Measurements from ENCODE around the gene CCNY. TPM values are rescaled to one million over a fixed set of nuclear protein-coding genes. Genes with fewer than 3 reads are reported as not detected.

CCNY gene
- total RNA-seq, 1 experiment from 2014 or later: 41.1 TPM

DNA sequence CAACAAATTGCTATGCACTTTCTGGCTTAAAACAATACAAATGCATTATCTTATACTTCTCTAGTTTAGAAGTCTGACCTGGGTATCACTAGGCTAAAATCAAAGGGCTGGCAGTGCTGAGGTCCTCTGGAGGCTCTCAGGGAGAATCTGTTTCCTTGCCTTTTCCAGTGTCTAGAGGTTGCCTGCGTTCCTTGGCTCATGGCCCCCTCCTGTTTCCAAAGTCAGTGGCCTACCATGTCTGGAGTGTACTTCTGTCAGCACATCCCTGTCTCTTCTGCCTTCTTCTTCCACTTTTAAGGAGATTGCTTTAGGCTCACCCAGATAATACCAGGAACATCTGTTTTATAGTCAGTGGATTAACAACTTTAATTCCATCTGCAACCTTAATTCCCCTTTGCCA lies 52.4 kb downstream of the CCNY start:
- Histone ChIP-seq H3K27ac (no peak overlapping the region), H3K4me3 (no peak overlapping the region), H3K4me1 (replicated peaks) (peaks cover 24% of the 10 kb centered on the region), H3K36me3 (no peaks in the 10 kb centered on the region), H3K27me3 (replicated peaks) (no peaks in the 10 kb centered on the region), H3K9me3 (replicated peaks) (0 out of 2 replicates have a peak, but pooled peaks cover 7% of the 10 kb centered on the region)
- DNase-seq (ENCODE audit: low read depth in 1 of 2, low spot score in 2 of 2): no peak

DNA sequence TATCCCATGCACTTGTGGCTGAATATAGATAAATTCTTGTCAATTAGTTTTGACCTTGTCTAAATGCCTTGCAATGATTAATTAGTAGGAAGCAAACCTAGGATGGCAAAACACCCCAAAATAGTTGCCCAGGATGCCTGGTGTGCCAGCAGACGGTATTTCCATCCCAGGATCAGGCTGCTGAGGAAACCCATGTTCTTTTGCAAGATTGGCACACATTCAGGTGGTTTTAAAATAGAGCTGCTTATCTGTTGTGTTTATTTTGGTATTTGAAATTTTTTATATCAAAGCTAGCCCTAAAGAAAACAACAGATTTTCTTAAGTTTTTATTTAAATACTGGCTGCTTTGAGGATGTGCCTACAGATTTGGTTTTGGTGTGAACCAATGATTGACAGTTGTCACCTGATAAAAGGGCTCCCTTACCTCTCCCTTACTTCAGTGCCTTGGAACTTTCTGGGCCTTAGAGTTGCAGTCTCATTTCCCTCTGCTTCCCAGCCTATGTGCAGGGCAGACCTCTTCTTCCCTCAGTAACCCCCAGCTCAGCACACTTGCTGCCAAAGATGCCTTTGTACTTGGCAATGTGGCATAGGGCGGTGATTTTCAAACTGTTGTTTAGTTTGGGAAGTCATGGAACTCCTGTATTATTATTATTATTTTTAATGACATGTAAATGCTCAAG lies 54.0 kb downstream of the CCNY start:
- Histone ChIP-seq H3K27me3 (replicated peaks) (no peaks in the 10 kb centered on the region), H3K4me1 (replicated peaks) (peaks cover 32% of the 10 kb centered on the region), H3K36me3 (no peaks in the 10 kb centered on the region), H3K9me3 (replicated peaks) (0 out of 2 replicates have a peak, but pooled peaks cover 7% of the 10 kb centered on the region), H3K27ac (no peak overlapping the region), H3K4me3 (no peak overlapping the region)
- no peak for DNase-seq (ENCODE audit: low read depth in 1 of 2, low spot score in 2 of 2)

- Histone ChIP-seq H3K4me1 (replicated peaks) (peaks cover 32% of the 10 kb centered on the region), H3K36me3 (no peaks in the 10 kb centered on the region), H3K9me3 (replicated peaks) (0 out of 2 replicates have a peak, but pooled peaks cover 7% of the 10 kb centered on the region), H3K27ac (no peak overlapping the region), H3K4me3 (no peak overlapping the region), H3K27me3 (replicated peaks) (no peaks in the 10 kb centered on the region)
- no peak for DNase-seq (ENCODE audit: low read depth in 1 of 2, low spot score in 2 of 2)
Observed at GRCh38 chr10:35390843-35391152, 54.5 kb downstream of the CCNY start.

- H3K4me1 ChIP-seq (replicated peaks): peaks cover 32% of the 10 kb centered on the region
- H3K27ac ChIP-seq: no peak overlapping the region
- H3K9me3 ChIP-seq (replicated peaks): 0 out of 2 replicates have a peak, but pooled peaks cover 5% of the 10 kb centered on the region
- H3K4me3 ChIP-seq: no peak overlapping the region
- no peaks in the 10 kb centered on the region for H3K36me3 ChIP-seq
- DNase-seq (ENCODE audit: low read depth in 1 of 2, low spot score in 2 of 2): no peak
- H3K27me3 ChIP-seq (replicated peaks): no peaks in the 10 kb centered on the region
Observed at GRCh38 chr10:35391153-35391953, 55.0 kb downstream of the CCNY start.

- Histone ChIP-seq H3K27ac (no peak overlapping the region), H3K36me3 (no peaks in the 10 kb centered on the region), H3K27me3 (replicated peaks) (no peaks in the 10 kb centered on the region), H3K4me1 (replicated peaks) (peaks cover 28% of the 10 kb centered on the region), H3K4me3 (no peak overlapping the region), H3K9me3 (replicated peaks) (0 out of 2 replicates have a peak, but pooled peaks cover 5% of the 10 kb centered on the region)
- no peak for DNase-seq (ENCODE audit: low read depth in 1 of 2, low spot score in 2 of 2)
Observed at GRCh38 chr10:35391954-35392262, 55.6 kb downstream of the CCNY start.

- H3K4me3 ChIP-seq: no peak overlapping the region
- no peaks in the 10 kb centered on the region for H3K36me3 ChIP-seq
- 0 out of 2 replicates have a peak, but pooled peaks cover 5% of the 10 kb centered on the region for H3K9me3 ChIP-seq (replicated peaks)
- H3K4me1 ChIP-seq (replicated peaks): peaks cover 21% of the 10 kb centered on the region
- H3K27ac ChIP-seq: no peak overlapping the region
- H3K27me3 ChIP-seq (replicated peaks): no peaks in the 10 kb centered on the region
- DNase-seq (ENCODE audit: low read depth in 1 of 2, low spot score in 2 of 2): no peak
Observed at GRCh38 chr10:35392482-35393228, 56.3 kb downstream of the CCNY start.

GRCh38 chr10:35394411-35394851 lies 58.1 kb downstream of the CCNY start:
- peak in 1 of 2 experiments; percentile 45 for DNase-seq (ENCODE audit: low read depth in 1 of 2, low spot score in 2 of 2)
- no peak overlapping the region for H3K4me3 ChIP-seq
- H3K4me1 ChIP-seq (replicated peaks): peaks cover 16% of the 10 kb centered on the region
- no peaks in the 10 kb centered on the region for H3K36me3 ChIP-seq
- no peak overlapping the region for H3K27ac ChIP-seq
- H3K27me3 ChIP-seq (replicated peaks): no peaks in the 10 kb centered on the region
- 0 out of 2 replicates have a peak, but pooled peaks cover 5% of the 10 kb centered on the region for H3K9me3 ChIP-seq (replicated peaks)

GRCh38 chr10:35394934-35395333 lies 58.6 kb downstream of the CCNY start:
- Histone ChIP-seq H3K4me1 (replicated peaks) (peaks cover 16% of the 10 kb centered on the region), H3K27me3 (replicated peaks) (no peaks in the 10 kb centered on the region), H3K9me3 (replicated peaks) (0 out of 2 replicates have a peak, but pooled peaks cover 5% of the 10 kb centered on the region), H3K27ac (no peak overlapping the region), H3K4me3 (no peak overlapping the region), H3K36me3 (no peaks in the 10 kb centered on the region)
- DNase-seq (ENCODE audit: low read depth in 1 of 2, low spot score in 2 of 2): no peak

- no peak overlapping the region for H3K27ac ChIP-seq
- no peak overlapping the region for H3K4me3 ChIP-seq
- peaks cover 16% of the 10 kb centered on the region for H3K4me1 ChIP-seq (replicated peaks)
- no peaks in the 10 kb centered on the region; the same call in 1 of the 2 replicates for H3K9me3 ChIP-seq (replicated peaks)
- H3K36me3 ChIP-seq: no peaks in the 10 kb centered on the region
- DNase-seq (ENCODE audit: low read depth in 1 of 2, low spot score in 2 of 2): no peak
- no peaks in the 10 kb centered on the region for H3K27me3 ChIP-seq (replicated peaks)
Observed at GRCh38 chr10:35396560-35397434, 60.5 kb downstream of the CCNY start.

DNA sequence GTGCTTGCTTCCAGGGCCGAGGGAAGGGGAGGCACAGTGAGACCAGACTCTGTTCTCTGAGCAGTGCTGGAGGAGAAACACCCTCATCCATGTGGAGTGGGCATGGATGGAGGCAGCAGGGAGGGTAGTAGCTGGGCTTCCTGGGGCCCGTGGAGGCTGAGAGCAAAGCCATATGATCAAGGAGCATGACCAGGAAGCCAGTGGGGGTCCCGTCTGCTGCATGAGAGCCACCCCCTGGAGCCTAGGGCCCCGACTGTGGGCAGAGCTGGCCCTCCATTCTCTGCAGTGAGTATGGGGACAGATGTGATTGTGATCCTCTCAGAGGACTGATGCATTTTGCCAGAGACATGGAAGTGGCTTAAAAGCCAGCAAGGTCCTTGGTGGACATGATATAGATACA lies 61.6 kb downstream of the CCNY start:
- Histone ChIP-seq H3K27me3 (replicated peaks) (no peaks in the 10 kb centered on the region), H3K4me3 (no peak overlapping the region), H3K9me3 (replicated peaks) (no peaks in the 10 kb centered on the region; the same call in 1 of the 2 replicates), H3K4me1 (replicated peaks) (peaks cover 16% of the 10 kb centered on the region), H3K36me3 (no peaks in the 10 kb centered on the region), H3K27ac (no peak overlapping the region)
- no peak for DNase-seq (ENCODE audit: low read depth in 1 of 2, low spot score in 2 of 2)

GRCh38 chr10:35398355-35398754 lies 62.0 kb downstream of the CCNY start:
- Histone ChIP-seq H3K27me3 (replicated peaks) (no peaks in the 10 kb centered on the region), H3K36me3 (no peaks in the 10 kb centered on the region), H3K27ac (no peak overlapping the region), H3K4me3 (no peak overlapping the region), H3K4me1 (replicated peaks) (peaks cover 16% of the 10 kb centered on the region), H3K9me3 (replicated peaks) (no peaks in the 10 kb centered on the region; the same call in 1 of the 2 replicates)
- no peak for DNase-seq (ENCODE audit: low read depth in 1 of 2, low spot score in 2 of 2)

DNA sequence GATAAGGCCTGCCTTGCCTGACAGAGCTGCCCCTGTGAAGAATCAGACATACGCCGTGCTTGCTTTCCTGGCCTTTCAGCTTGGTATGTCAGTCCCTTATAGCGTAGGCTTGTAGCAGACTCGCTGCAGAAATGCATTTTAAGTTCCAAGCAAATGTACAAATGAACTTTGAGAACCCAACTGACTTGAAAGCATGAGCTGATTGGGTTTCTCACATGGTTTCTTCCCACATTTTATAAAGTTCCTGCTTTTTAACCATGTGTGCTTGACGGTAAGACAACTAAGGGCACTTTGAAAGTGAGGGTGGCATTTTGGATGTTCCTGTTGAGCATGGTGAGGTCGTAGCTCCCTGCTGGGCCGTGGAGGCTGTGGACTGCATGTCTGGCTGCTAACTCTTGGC lies 62.6 kb downstream of the CCNY start:
- H3K36me3 ChIP-seq: no peaks in the 10 kb centered on the region
- H3K9me3 ChIP-seq (replicated peaks): no peaks in the 10 kb centered on the region; the same call in 1 of the 2 replicates
- DNase-seq (ENCODE audit: low read depth in 1 of 2, low spot score in 2 of 2): no peak
- H3K27me3 ChIP-seq (replicated peaks): no peaks in the 10 kb centered on the region
- no peak overlapping the region for H3K27ac ChIP-seq
- no peak overlapping the region for H3K4me3 ChIP-seq
- H3K4me1 ChIP-seq (replicated peaks): peaks cover 14% of the 10 kb centered on the region

DNA sequence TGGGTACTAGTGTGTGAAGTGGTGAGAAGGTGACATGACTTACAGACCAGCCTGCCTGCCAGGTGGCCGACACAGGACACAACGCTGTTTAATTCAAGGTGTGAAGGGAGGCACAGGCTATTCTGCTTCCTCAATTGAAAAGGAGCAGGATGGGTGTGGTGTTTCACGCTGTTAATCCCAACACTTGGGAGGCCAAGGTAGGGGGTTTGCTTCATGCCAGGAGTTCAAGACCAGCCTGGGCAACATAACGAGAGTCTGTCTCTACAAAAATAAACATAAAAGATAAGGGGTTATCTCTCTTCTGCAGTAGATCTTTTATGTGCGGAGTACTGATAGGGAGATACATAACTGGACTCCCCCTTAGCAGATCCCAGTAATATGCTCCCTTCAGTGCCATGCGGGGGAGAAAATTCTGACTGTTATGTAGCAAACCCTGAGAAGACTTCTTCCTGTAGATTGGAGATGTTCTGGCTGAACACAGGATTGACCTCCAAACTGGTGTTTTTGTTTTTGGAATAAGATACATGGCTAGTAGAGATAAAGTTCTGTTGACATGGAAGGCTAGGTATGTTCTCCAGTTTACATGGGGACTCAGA lies 63.2 kb downstream of the CCNY start:
- Histone ChIP-seq H3K4me1 (replicated peaks) (peaks cover 8% of the 10 kb centered on the region), H3K27ac (no peak overlapping the region), H3K4me3 (no peak overlapping the region), H3K36me3 (no peaks in the 10 kb centered on the region), H3K27me3 (replicated peaks) (no peaks in the 10 kb centered on the region), H3K9me3 (replicated peaks) (no peaks in the 10 kb centered on the region; the same call in 1 of the 2 replicates)
- DNase-seq (ENCODE audit: low read depth in 1 of 2, low spot score in 2 of 2): no peak

All from SJSA1 (cell line).